ENCODE data around the gene TREML4.

Gene TREML4

GRCh38 chr6:41278699-41279405, 50.7 kb downstream of the TREML4 start:
- DNase-seq (ENCODE audit: low read depth), result no peak
- TF ChIP-seq, protein P1, sequence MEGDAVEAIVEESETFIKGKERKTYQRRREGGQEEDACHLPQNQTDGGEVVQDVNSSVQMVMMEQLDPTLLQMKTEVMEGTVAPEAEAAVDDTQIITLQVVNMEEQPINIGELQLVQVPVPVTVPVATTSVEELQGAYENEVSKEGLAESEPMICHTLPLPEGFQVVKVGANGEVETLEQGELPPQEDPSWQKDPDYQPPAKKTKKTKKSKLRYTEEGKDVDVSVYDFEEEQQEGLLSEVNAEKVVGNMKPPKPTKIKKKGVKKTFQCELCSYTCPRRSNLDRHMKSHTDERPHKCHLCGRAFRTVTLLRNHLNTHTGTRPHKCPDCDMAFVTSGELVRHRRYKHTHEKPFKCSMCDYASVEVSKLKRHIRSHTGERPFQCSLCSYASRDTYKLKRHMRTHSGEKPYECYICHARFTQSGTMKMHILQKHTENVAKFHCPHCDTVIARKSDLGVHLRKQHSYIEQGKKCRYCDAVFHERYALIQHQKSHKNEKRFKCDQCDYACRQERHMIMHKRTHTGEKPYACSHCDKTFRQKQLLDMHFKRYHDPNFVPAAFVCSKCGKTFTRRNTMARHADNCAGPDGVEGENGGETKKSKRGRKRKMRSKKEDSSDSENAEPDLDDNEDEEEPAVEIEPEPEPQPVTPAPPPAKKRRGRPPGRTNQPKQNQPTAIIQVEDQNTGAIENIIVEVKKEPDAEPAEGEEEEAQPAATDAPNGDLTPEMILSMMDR (IDR thresholded peaks at IDR 0.05; ENCODE audit: control insufficient read depth, insufficient read depth, low read depth, low read length, missing control alignments), result peak; percentile 32
- H3K4me3 ChIP-seq (ENCODE audit: control insufficient read depth, low read depth, low read length), result no peak overlapping the region

DNA sequence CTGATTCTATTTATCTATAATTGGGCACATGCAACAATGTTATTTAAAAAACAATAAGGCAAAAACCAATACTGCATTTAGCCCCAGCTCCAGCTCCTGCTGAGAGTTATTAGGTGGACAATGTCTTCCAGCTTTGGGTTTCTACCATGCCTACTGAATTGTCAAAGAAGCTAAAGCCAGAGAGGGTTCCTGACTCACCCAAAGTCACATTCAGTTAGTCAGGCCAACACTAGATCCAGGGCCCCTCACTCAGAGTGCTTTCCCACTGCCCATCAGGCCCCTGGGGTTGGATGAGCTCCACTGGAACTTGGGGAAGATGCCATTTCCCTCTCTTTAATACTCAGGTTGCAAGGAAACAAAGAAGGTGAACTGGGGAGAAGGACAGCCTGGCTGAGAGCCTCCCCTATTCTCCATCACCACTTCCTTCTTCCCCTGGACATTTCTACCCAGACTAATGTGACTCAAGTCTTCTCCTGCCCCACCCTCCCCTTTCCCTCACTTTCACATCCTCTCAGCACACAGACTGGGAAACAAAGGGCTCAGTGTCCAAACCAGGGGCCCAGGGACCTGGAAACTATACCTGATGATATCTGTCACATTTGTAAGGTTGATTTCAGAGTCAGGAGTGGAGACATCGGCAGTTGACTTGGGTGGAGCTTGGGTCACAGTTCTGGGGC, 52.4 kb downstream of the TREML4 start:
- no peak for DNase-seq (ENCODE audit: low read depth)
- no peak overlapping the region for H3K4me3 ChIP-seq (ENCODE audit: control insufficient read depth, low read depth, low read length)
- TF ChIP-seq, protein P1 (IDR thresholded peaks at IDR 0.05; ENCODE audit: control insufficient read depth, insufficient read depth, low read depth, low read length, missing control alignments), result no peak

GRCh38 chr6:41283600-41283999, 55.5 kb downstream of the TREML4 start:
- no peak overlapping the region for H3K4me3 ChIP-seq (ENCODE audit: control insufficient read depth, low read depth, low read length)
- TF ChIP-seq, protein P1 (IDR thresholded peaks at IDR 0.05; ENCODE audit: control insufficient read depth, insufficient read depth, low read depth, low read length, missing control alignments), result no peak

GRCh38 chr6:41284726-41285125, 56.6 kb downstream of the TREML4 start:
- H3K4me3 ChIP-seq (ENCODE audit: control insufficient read depth, low read depth, low read length), result no peak overlapping the region
- TF ChIP-seq, protein P1 (IDR thresholded peaks at IDR 0.05; ENCODE audit: control insufficient read depth, insufficient read depth, low read depth, low read length, missing control alignments), result no peak
- DNase-seq (ENCODE audit: low read depth), result no peak

More at GRCh38 chr6:41283600-41283999, 55.5 kb downstream of the TREML4 start:
- no peak for DNase-seq (ENCODE audit: low read depth)

- TF ChIP-seq, protein P1 (IDR thresholded peaks at IDR 0.05; ENCODE audit: control insufficient read depth, insufficient read depth, low read depth, low read length, missing control alignments), result no peak
- H3K4me3 ChIP-seq (ENCODE audit: control insufficient read depth, low read depth, low read length), result no peak within 1 kb of the TSS
- peak; percentile 29 for DNase-seq (ENCODE audit: low read depth)
Observed at GRCh38 chr6:41286544-41287346, 58.6 kb downstream of the TREML4 start, which contains the start of gene TREM1. TSS of gene TREM1 (minus strand) at chr6:41286682. CDS start at chr6:41286655, 27 bp downstream.

GRCh38 chr6:41288030-41288753, 60.0 kb downstream of the TREML4 start:
- no peak overlapping the region for H3K4me3 ChIP-seq (ENCODE audit: control insufficient read depth, low read depth, low read length)
- TF ChIP-seq, protein P1 (IDR thresholded peaks at IDR 0.05; ENCODE audit: control insufficient read depth, insufficient read depth, low read depth, low read length, missing control alignments), result no peak
- DNase-seq (ENCODE audit: low read depth), result no peak
